ENCODE results near the gene METTL22. TPM values are rescaled to one million over a fixed set of nuclear protein-coding genes. Genes with fewer than 3 reads are reported as not detected.

Gene METTL22
- total RNA-seq, 1 donor from 2014 or later, result 41.1 TPM

DNA sequence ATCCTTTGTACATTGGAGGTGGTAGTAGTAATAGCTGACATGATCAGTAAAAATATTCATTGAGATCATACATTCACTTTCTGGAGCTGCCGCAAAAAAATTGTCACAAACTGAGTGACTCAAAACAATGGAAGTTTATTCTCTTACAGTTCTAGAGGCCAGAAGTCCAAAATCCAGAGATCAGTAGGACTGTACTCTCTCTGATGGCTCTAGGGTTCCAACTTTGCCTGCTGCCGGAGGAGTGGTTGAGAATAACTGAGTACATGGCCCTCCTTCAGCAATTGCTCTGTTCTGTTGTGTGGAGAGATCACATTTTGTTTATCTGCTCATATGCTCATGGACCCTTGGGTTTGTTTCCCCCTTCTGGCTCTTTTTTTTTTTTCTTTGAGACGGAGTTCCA, 76.5 kb downstream of the METTL22 start:
- H3K27ac ChIP-seq, result no peak overlapping the region
- TF ChIP-seq EZH2 (IDR thresholded peaks at IDR 0.05) (no peak), EZH2phosphoT487 (IDR thresholded peaks at IDR 0.05) (no peak)
- TF ChIP-seq, protein P1, sequence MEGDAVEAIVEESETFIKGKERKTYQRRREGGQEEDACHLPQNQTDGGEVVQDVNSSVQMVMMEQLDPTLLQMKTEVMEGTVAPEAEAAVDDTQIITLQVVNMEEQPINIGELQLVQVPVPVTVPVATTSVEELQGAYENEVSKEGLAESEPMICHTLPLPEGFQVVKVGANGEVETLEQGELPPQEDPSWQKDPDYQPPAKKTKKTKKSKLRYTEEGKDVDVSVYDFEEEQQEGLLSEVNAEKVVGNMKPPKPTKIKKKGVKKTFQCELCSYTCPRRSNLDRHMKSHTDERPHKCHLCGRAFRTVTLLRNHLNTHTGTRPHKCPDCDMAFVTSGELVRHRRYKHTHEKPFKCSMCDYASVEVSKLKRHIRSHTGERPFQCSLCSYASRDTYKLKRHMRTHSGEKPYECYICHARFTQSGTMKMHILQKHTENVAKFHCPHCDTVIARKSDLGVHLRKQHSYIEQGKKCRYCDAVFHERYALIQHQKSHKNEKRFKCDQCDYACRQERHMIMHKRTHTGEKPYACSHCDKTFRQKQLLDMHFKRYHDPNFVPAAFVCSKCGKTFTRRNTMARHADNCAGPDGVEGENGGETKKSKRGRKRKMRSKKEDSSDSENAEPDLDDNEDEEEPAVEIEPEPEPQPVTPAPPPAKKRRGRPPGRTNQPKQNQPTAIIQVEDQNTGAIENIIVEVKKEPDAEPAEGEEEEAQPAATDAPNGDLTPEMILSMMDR (IDR thresholded peaks at IDR 0.05), result no peak
- Mint-ChIP-seq H3K27ac (no peak overlapping the region), H3K9me3 (no peaks in the 10 kb centered on the region), H3K4me1 (peaks cover 25% of the 10 kb centered on the region), H3K27me3 (ENCODE audit: insufficient read depth, low read depth) (no peaks in the 10 kb centered on the region), H3K36me3 (peaks cover 5% of the 10 kb centered on the region), H3K4me3 (no peak overlapping the region)
- H3K9me3 ChIP-seq (ENCODE audit: low read depth), result no peaks in the 10 kb centered on the region
- H3F3A ChIP-seq (ENCODE audit: low read depth), result no peaks in the 10 kb centered on the region
- H3K4me1 ChIP-seq, result no peaks in the 10 kb centered on the region
- no peak overlapping the region for H3K4me3 ChIP-seq
- H3K36me3 ChIP-seq, result no peaks in the 10 kb centered on the region
- DNase-seq (ENCODE audit: low spot score), result no peak
- no peak overlapping the region for H2AFZ ChIP-seq (replicated peaks)
- H3K9ac ChIP-seq, result no peak overlapping the region
- no peak overlapping the region for H3K4me2 ChIP-seq
- no peaks in the 10 kb centered on the region for H3K79me2 ChIP-seq (ENCODE audit: low read depth)
- H4K20me1 ChIP-seq (ENCODE audit: low read depth), result no peaks in the 10 kb centered on the region
- no peaks in the 10 kb centered on the region for H3K27me3 ChIP-seq

Small RNA genes lying within 50 kb of the gene (small RNA-seq; reads per million reads assigned to genes)
- not detected for gene RN7SL743P

Other genes starting within 250 kb of the METTL22 start
- 1.3 TPM in 1 of 2 replicates, not detected in the other for gene TMEM114, start 31.2 kb upstream of the METTL22 start, total RNA-seq (ENCODE audit: low replicate concordance)
- 7.3 and 7.9 TPM in 2 replicates for gene ABAT, start 52.9 kb downstream of the METTL22 start, total RNA-seq (ENCODE audit: low replicate concordance)
- gene TMEM186, start 175.9 kb downstream of the METTL22 start, total RNA-seq (ENCODE audit: low replicate concordance), result 6.4 and 9.9 TPM in 2 replicates
- gene PMM2, start 176.1 kb downstream of the METTL22 start, total RNA-seq (ENCODE audit: low replicate concordance), result 12.5 and 22.2 TPM in 2 replicates
- gene CARHSP1, start 247.3 kb downstream of the METTL22 start, total RNA-seq (ENCODE audit: low replicate concordance), result 115 and 269 TPM in 2 replicates